ENCODE data around the gene SLC44A1.

GRCh38 chr9:105264380-105264779 is 19.9 kb downstream of the SLC44A1 start:
- no peak for TF ChIP-seq CTCF (IDR thresholded peaks at IDR 0.05)
- no peak for TF ChIP-seq POLR2A (IDR thresholded peaks at IDR 0.05)

Data from Peyer's patch (tissue), 4 donors.